22Rv1 (cell line): ENCODE measurements around the gene TRAP1.

Experiments used
- H3K27ac ChIP-seq: fragments of 450-650 bp; 2 replicates; pipeline ENCODE4 v1.5.1; 2017
- ZFX ChIP-seq: fragments of 450-650 bp; IDR thresholded peaks from 2 replicates; pipeline ENCODE4 v1.6.1; 2017; ENCODE audit warnings: antibody characterized with exemption, borderline replicate concordance
- TF ChIP-seq, protein P1 (sequence below): fragments of 450-650 bp; IDR thresholded peaks from 2 replicates; pipeline ENCODE4 v1.5.1; 2017; ENCODE audit warnings: mild to moderate bottlenecking

TRAP1 gene

DNA sequence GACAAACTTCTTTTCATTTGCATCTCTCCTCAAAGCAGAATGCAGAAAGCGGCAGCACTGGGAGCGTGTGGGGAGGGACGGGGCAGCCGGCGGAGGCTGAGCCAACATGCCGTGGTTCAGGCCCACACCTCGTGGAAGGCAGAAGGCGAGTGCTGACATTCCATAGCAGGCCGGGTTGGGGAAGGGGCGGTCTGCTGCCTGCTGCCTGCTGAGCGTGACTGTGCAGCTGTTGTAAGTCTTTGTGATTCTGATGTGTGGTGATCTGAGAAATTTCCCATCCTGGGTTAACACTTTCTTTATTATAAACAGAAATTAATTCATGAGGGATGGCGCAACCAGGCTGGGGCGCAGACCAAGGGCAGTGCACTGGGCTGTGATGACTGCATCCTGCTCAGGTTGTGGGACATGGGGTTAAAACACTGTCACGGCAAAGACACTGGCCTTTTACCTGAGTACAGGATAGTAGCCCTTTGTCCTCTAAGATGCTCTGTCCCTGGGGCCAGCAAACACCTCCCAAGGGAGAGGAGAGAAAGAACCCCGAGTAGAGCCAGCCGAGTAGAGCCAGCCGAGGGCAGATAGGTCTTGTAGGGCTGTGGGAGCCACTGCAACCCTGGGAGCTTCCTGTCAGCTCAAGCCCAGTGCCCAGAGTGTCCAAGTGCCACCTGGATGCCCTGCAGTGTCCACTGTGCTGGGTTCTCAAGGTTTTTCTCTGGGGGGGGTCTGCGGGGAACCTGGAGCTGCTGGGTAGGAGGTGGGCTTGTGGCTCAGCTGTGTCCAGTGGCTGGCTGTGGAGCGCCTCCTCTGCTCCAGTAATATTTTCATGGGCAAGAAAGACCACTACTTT lies 71.6 kb downstream of the TRAP1 start:
- TF ChIP-seq, protein P1, sequence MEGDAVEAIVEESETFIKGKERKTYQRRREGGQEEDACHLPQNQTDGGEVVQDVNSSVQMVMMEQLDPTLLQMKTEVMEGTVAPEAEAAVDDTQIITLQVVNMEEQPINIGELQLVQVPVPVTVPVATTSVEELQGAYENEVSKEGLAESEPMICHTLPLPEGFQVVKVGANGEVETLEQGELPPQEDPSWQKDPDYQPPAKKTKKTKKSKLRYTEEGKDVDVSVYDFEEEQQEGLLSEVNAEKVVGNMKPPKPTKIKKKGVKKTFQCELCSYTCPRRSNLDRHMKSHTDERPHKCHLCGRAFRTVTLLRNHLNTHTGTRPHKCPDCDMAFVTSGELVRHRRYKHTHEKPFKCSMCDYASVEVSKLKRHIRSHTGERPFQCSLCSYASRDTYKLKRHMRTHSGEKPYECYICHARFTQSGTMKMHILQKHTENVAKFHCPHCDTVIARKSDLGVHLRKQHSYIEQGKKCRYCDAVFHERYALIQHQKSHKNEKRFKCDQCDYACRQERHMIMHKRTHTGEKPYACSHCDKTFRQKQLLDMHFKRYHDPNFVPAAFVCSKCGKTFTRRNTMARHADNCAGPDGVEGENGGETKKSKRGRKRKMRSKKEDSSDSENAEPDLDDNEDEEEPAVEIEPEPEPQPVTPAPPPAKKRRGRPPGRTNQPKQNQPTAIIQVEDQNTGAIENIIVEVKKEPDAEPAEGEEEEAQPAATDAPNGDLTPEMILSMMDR = peak; percentile 5; the same call in 1 of the 2 replicates
- no peak for TF ChIP-seq ZFX
- peak overlapping the region; percentile 95 for H3K27ac ChIP-seq

DNA sequence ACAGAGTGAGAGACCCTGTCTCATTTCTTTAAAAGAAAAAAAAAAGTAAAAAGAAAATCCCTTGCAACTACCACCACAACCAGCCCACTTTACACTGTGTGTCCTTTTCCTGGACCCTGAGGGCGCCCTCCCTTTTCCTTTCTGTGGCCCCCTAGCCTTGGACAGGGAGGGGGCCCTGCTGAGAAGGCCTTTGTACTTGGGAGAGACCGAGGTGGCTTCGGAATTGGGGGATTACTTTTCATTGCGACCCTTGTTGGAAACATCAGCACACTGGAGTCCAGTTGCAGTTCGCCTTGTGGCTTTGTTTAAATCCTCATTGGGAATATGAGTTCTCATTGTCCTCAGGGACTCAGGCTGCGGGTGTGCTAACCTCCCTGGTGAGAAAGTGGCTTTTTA lies 72.2 kb downstream of the TRAP1 start:
- no peak for TF ChIP-seq ZFX
- TF ChIP-seq, protein P1 = no peak
- H3K27ac ChIP-seq = peak overlapping the region; percentile 95

DNA sequence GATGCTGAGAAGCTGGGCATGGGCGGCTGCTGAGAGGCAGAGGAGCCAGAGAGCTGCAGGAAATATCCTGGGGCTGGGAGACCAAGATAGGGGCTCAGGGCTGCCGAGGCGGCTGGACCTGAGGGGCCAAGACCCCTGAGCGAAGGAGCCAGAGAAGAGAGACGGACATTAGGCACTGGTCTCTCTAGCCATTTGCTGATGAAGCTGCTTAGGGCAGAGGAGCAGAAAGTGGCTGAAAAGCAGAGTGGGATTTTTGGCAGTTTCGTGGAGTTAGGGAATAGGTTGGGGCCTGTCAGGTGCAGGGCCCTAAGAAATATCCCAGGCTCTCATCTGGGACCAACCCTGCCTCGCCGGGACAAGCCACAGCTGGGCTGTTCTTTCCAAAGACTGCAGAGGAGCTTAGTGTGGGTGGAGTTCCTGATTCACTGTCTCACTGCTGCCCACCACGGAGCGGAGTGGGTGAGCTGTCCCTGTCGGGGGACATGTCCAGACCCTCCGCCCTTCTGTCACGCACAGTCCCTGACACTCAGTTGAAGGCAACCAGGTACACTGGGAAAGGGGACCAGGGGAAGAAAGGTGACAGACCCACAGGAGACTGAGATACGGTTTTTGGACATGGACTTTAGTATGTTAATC lies 74.1 kb downstream of the TRAP1 start:
- peak overlapping the region; percentile 95 for H3K27ac ChIP-seq
- TF ChIP-seq ZFX = no peak
- TF ChIP-seq, protein P1 = no peak

DNA sequence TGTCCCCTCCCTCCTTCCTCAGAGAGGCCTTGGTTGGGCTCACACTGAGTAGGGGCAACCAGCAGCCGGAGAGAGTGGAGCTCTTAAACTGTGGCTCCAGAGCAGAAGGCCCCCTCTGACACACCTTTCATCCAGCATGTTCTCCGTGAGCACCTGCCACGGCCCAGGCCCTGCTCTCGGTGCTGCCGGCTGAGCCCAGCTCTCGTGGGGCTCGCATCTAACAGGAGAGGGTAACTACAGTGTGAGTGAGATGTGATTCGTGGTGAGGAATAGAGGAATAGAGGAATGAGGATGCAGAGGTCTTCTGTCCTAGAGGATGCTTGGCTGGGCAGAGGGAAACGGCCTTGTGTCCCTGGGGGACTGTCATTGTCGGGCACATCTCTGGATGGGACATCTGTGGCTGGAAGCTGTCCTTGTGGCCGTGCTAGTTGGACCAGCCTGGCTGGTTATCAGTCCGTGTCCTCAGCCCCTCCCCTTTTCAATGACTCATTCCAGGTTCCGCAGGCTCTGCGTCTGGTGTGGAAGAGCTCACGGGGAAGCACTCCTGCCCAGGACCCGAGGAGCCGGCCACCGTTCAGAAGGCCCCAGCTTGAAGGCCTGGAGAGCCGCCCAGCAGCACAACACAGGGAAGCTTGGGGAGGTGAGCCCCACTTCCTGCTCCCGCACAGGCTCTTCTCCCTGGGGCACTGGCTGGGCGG lies 74.8 kb downstream of the TRAP1 start:
- peak overlapping the region; percentile 95 for H3K27ac ChIP-seq

DNA sequence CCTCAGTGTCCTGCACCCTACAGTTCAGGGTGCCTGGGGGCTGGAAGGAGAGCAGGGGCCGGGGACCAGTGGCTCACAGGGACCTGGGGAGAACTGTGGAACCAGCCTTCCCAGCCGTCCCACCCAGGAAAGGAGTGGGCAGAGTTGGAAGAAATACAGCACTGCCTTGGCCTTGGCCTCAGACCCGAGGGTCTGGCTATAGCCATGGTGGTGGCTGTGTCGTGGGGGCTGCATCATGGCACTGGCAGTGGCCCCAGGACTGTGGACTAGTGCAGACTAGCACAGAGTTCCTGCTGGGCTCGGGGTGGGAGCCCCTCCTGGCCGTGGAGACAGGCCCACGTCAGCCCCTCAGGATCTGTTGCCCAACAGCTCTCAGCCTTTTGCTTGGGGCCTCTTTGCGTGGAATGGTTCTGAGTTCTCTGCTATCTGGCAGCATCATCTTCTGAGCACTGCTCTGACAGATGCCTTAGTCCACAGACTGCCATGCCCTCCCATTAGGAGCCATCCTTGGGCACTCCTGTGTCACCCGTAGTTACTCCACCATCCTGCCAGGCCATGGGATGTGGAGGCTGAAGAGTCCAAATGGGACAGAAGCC lies 75.4 kb downstream of the TRAP1 start:
- no peak for TF ChIP-seq ZFX
- TF ChIP-seq, protein P1 = no peak
- H3K27ac ChIP-seq = peak overlapping the region; percentile 95

More for the DNA sequence above, 74.8 kb downstream of the TRAP1 start:
- TF ChIP-seq ZFX = no peak
- TF ChIP-seq, protein P1 = no peak

DNA sequence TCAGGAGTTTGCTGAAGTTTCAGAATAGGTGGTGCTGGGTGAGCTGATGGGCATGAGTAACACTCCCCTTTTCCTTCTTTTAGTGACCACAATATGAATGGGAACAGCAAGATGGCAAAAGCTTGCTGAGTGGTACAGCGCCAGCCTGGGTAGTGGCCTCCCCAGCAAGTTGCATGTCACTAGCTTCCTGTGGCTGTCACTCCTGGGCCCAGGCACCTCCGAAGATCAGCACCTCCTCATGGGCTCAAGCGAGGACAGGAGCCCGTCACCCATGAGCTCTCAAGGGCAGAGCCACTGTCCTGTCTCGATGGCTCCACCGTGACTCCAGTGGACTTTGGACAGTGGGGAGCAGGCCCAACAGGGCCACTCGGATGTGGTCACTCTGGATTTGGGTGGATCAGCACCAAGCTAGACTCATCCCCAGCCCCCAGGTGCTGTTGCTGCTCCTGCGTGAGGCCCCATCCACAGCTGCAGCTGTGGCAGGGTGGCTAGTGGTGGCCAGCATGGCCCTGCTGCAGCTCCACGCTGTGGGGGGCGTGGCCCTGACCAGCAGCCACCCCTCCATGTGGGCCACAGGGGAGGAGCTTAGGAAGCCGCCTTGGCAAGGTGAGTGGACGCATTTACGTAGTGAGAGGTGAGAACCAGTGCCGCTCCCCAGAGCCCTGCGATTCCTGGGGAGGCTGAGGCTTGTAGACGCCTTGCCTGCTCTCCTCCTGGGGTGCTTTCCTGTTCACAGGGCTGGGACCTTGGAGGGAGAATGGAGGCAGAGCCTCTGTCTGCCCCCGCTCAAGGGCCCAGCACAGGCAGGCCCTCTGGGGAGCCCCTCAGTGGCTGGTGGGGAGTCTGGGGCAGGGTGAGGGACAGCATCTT lies 76.5 kb downstream of the TRAP1 start:
- no peak for TF ChIP-seq ZFX

DNA sequence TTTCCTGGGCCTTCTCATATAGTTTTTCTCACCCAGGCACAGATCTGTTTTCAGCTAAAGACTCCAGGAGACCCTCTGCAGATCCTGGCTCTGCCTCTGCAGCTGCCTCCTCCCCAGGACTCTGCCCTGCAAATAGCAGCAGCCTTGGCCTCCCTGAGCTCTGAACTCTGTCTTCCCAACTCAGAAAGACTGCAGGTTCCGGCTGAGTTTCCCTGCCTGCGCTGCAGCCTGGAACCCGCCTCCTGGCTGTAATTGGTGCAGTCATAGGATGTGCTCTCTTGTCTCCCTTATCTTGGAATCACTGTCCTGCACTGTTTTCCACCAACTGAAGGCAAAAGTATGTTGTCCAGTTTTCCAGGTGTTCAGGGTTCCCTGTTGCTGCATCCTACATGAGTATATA lies 77.1 kb downstream of the TRAP1 start:
- TF ChIP-seq, protein P1 = no peak
- TF ChIP-seq ZFX = no peak
- no peak overlapping the region; the same call in 1 of the 2 replicates for H3K27ac ChIP-seq

More for the DNA sequence above, 76.5 kb downstream of the TRAP1 start:
- no peak overlapping the region; the same call in 1 of the 2 replicates for H3K27ac ChIP-seq
